ENCODE data around the gene SLC1A5. TPM values are rescaled to one million over a fixed set of nuclear protein-coding genes. Genes with fewer than 3 reads are reported as not detected.

The SLC1A5 gene
- total and polyA plus RNA-seq, 2 experiments from 2014 or later: 103 to 272 TPM

DNA sequence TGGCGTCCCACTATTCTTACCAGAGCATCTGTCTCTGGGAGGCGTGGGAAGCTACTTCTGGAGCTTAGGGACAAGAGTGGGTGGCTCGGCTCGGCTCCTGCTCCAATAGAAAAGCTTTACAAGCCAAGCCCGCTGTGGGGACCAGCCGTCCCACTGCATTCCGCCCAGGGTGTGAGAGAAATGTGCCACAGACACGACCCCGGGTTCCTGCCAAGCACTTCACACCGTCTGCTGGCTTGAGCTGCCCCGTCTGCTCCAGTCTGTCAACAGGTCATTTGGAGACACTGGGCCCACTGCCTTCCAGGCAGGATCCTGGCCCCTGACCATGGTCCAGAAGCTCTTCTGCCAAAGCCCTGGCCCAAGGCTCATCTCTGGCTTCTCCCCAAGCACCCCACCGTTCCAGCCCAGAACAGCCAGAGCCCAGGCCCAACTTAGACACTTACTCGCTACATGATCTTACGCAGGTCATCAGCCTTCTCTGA is 49.1 kb downstream of the SLC1A5 start:
- TF ChIP-seq EZH2phosphoT487 (IDR thresholded peaks at IDR 0.05; ENCODE audit: unreplicated experiment): no peak
- no peak for TF ChIP-seq CREB1 (CRISPR knock-in tag; IDR thresholded peaks at IDR 0.05; ENCODE audit: low read depth)
- TF ChIP-seq JUNB (IDR thresholded peaks at IDR 0.05; ENCODE audit: unreplicated experiment): no peak
- no peak for TF ChIP-seq CTCF (conservative IDR thresholded peaks at IDR 0.05; ENCODE audit: low read depth in 2 of 2)
- no peak for TF ChIP-seq NANOG (IDR thresholded peaks at IDR 0.05; ENCODE audit: borderline replicate concordance)
- no peak for TF ChIP-seq EZH2 (IDR thresholded peaks at IDR 0.05; ENCODE audit: low read depth, unreplicated experiment)
- Histone ChIP-seq H2AFZ (no peak overlapping the region), H3F3A (replicated peaks; ENCODE audit: low read depth) (no peaks in the 10 kb centered on the region), H3K27ac (ENCODE audit: low read depth) (0 out of 2 replicates have a peak overlapping the region, but pooled peaks have one; percentile 26), H3K9me2 (ENCODE audit: insufficient read depth) (no peaks in the 10 kb centered on the region), H3K4me2 (no peak overlapping the region), H3K36me3 (ENCODE audit: insufficient read depth) (peaks cover 22% of the 10 kb centered on the region), H3K27me3 (ENCODE audit: insufficient read depth) (no peaks in the 10 kb centered on the region), H4K20me1 (replicated peaks; ENCODE audit: insufficient read depth) (peaks cover 69% of the 10 kb centered on the region), H3K4me3 (no peak overlapping the region), H3K79me2 (replicated peaks; ENCODE audit: insufficient read depth) (peaks cover 85% of the 10 kb centered on the region), H3K4me1 (ENCODE audit: insufficient read depth) (peaks cover 7% of the 10 kb centered on the region; the same call in 1 of the 2 replicates)
- H3K27me3 Mint-ChIP-seq (ENCODE audit: insufficient read depth, low read depth, poor library complexity): peaks cover 11% of the 10 kb centered on the region
- H3K27ac Mint-ChIP-seq: peak overlapping the region; percentile 38
- ATAC-seq (no peak), DNase-seq (ENCODE audit: low spot score) (no peak)
- H3K4me1 Mint-ChIP-seq: peaks cover 35% of the 10 kb centered on the region
- H3K4me3 Mint-ChIP-seq: no peak overlapping the region
- H3K36me3 Mint-ChIP-seq (ENCODE audit: low read depth): peaks cover 48% of the 10 kb centered on the region
- H3K9me3 Mint-ChIP-seq: no peaks in the 10 kb centered on the region; the same call in 2 of the 3 replicates

GRCh38 chr19:46737761-46738171 is 50.6 kb downstream of the SLC1A5 start:
- peaks cover 8% of the 10 kb centered on the region for H3K27me3 Mint-ChIP-seq (ENCODE audit: insufficient read depth, low read depth, poor library complexity)
- H3K27ac ChIP-seq (ENCODE audit: low read depth): no peak overlapping the region
- peaks cover 32% of the 10 kb centered on the region for H3K36me3 ChIP-seq (ENCODE audit: insufficient read depth)
- H3K4me1 Mint-ChIP-seq: peaks cover 25% of the 10 kb centered on the region
- H3K36me3 Mint-ChIP-seq (ENCODE audit: low read depth): peaks cover 62% of the 10 kb centered on the region
- no peak overlapping the region for H3K4me3 ChIP-seq
- no peak overlapping the region for H3K27ac Mint-ChIP-seq
- H3K9me3 Mint-ChIP-seq: no peaks in the 10 kb centered on the region; the same call in 2 of the 3 replicates
- H2AFZ ChIP-seq: no peak overlapping the region
- no peaks in the 10 kb centered on the region for H3K9me2 ChIP-seq (ENCODE audit: insufficient read depth)
- ATAC-seq (no peak), DNase-seq (ENCODE audit: low spot score) (no peak)
- peaks cover 7% of the 10 kb centered on the region; the same call in 1 of the 2 replicates for H3K4me1 ChIP-seq (ENCODE audit: insufficient read depth)
- no peak overlapping the region for H3K4me3 Mint-ChIP-seq
- no peaks in the 10 kb centered on the region for H3K27me3 ChIP-seq (ENCODE audit: insufficient read depth)
- no peaks in the 10 kb centered on the region for H3F3A ChIP-seq (replicated peaks; ENCODE audit: low read depth)
- no peak overlapping the region for H3K4me2 ChIP-seq
- H4K20me1 ChIP-seq (replicated peaks; ENCODE audit: insufficient read depth): peaks cover 58% of the 10 kb centered on the region; the same call in 1 of the 2 replicates
- peaks cover 82% of the 10 kb centered on the region for H3K79me2 ChIP-seq (replicated peaks; ENCODE audit: insufficient read depth)
- TF ChIP-seq EZH2 (IDR thresholded peaks at IDR 0.05; ENCODE audit: low read depth, unreplicated experiment) (no peak), CTCF (conservative IDR thresholded peaks at IDR 0.05; ENCODE audit: low read depth in 2 of 2) (no peak), REST (IDR thresholded peaks at IDR 0.05; ENCODE audit: unreplicated experiment) (no peak), ZNF331 (CRISPR knock-in tag; IDR thresholded peaks at IDR 0.05; ENCODE audit: low read depth) (no peak), POLR2AphosphoS5 (IDR thresholded peaks at IDR 0.05; ENCODE audit: low read depth) (no peak), NANOG (IDR thresholded peaks at IDR 0.05; ENCODE audit: borderline replicate concordance) (no peak)
